NCI-H2029 (cell line): ENCODE data around the gene GRID1.

Source experiments
- DNase-seq: peaks from one replicate; lab custom pipeline; 2025; lab: John Stamatoyannopoulos, UW

Gene GRID1

DNA sequence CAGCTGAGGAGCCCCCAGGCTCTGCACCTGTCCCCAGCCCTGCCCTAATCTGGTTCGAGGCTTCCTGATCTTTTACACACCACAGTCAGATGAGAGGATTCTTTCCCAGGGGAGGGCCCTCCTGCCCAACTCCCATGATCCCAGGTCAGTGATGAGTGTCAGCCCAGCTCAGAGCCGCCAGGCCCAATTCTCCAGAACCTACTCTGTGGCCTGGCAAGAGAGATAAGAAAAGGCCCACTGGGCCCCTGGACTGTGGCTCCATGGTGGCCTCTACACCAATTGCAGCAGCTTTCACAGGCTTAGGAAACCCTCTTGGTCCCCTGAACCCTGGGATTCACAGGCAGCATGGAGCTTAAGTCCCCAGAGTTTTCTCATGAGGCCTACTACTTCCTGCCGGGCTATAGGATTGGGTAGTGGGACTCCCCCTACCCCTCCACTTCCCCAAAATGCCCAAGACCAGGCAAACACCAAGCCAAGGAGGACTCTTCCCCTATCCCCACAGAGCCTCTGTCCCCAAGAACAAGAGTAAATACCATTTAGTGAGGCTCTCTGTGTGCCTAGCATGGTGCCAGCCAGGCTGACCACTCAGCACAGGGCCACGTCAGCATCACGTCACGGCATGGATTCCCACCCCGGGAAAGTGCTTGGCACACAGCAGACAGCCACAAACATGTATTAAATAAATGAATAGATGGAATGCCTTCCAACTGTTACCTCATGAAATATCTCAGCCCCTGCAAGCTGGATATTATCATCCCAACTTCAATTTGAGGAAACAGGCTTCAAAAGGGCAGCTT, 100.0 kb downstream of the GRID1 start:
- DNase-seq = no peak

DNA sequence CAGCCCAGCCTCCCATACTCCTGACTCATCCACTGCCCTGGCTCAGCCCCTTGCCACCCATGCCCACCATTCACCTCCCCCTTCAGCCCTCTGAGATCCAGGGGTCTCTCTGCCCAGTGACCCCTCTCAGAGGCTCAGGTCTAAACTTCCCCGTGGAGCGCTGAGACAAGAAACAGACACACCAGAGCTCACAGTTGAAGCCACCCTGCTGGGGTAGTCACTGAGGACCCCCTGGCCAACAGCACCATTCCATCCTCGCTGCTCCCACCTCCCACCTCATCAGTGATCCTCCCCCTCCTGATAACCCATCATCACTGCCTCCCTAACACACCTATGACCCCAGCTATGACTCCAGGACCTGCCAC, 100.7 kb downstream of the GRID1 start:
- DNase-seq = no peak

GRCh38 chr10:86265236-86265894, 101.2 kb downstream of the GRID1 start:
- no peak for DNase-seq

DNA sequence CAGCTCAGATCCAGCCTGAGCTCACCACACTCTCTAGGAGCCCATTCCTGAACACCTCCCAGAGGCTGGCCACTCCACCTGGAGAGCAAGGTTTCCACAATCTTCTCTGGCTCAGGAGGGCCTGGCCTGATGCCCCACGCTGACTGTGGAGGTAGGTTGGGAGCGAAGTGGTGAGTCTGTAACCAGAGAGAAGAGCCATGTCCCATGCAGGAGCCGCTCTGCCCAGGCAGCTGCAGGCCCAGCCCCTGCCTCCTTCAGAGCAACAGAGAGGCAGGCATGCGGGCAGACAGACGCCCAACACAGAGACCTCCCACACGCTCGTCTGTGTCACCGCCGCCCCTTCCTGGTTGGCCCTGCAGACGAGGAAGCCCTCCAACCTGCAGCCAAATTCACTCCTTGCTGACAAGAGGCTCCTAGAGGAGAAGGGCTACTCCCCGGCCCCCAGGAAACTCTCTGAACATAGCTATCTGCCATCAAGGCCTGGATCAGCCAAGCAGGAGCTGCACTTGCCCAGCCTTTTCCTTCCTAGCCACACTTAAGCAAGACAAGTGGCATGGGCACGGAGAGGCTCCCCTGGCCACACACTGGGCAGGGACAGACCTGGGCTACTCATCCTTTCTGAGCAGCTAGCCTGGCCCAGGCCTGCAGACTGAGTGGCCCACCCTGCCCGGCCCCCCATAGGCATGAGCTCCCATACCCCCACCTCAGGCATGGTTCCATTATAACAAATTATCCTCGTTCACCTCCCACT, 101.9 kb downstream of the GRID1 start:
- no peak for DNase-seq

DNA sequence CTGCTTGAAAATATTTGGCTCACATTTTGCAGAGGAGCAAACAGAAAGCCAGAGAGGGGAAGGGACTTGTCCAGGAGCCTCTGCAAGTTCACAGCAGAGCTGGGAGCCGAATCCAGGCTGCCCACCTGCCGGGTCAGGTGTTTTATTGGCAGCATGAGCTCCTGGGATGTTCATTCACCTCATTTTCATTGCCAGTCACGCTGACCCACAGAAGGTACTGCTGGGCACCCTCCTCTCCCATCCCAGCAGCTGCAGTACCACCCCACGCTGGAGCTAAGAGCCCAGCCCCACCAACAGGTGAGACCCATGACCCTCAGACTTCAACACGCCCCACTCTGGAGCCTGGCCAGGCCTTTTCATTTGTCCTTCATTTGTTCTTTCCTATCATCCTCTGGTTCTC, 102.7 kb downstream of the GRID1 start:
- DNase-seq = no peak

- DNase-seq = no peak
These were observed 103.4 kb downstream of the GRID1 start for GRCh38 chr10:86263209-86263608.

GRCh38 chr10:86262688-86263181, 103.9 kb downstream of the GRID1 start:
- no peak for DNase-seq

DNA sequence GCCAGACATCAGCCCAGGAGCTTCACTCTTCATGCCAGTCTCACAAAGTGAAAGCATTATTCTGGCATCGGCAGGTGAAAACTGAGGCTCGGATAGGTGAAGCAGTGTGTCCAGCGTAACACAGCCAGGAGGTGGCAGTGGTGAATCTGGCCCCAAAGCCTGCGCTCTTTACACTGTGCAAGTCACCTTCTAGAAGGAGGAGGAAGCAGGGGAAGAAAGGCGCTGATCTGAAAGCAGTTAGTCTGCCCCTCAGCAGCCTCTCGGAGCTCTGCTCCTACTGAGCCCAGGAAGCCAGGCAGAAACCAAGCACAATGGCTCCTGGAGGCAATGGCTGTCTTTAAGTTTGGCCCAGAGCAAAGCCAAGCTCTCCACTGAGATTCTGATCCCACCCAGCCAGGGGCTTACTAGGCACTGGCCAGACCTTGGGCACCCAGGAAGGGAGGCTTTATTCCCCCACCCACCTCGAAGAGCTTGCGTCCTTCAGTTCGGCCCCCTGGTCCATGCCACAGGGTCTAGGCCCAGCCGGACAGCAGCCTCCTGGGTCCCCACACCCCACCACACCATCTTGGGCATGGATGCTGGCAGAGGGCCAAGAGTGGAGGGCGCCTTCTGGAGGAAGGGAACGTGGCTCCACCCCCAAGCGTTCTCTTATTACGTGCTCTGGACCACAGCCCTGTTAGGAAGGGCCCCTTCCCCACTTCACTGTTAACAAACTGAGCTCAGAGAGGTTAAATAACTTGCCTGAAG, 104.5 kb downstream of the GRID1 start:
- peak; percentile 31 for DNase-seq

DNA sequence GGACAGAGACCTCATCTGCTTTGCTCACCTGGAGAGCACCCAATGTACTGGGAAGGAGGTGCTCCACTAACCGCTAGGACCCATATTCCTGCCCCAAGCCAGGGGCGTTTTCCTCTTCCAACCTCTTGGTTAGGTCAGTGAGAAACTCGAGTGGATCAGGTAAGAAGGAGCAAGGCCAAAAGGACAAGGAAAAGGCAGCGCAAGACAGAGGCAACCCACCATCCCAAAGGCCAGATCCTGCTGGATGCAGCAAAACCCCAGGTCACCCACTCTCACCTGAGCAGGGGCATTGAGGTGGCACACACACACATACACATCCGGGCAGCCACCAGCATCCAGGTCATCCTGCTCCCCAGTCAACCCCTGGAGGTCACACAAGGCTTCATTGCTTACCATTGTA, 105.1 kb downstream of the GRID1 start:
- DNase-seq = no peak

GRCh38 chr10:86260564-86260963, 106.0 kb downstream of the GRID1 start:
- no peak for DNase-seq

DNA sequence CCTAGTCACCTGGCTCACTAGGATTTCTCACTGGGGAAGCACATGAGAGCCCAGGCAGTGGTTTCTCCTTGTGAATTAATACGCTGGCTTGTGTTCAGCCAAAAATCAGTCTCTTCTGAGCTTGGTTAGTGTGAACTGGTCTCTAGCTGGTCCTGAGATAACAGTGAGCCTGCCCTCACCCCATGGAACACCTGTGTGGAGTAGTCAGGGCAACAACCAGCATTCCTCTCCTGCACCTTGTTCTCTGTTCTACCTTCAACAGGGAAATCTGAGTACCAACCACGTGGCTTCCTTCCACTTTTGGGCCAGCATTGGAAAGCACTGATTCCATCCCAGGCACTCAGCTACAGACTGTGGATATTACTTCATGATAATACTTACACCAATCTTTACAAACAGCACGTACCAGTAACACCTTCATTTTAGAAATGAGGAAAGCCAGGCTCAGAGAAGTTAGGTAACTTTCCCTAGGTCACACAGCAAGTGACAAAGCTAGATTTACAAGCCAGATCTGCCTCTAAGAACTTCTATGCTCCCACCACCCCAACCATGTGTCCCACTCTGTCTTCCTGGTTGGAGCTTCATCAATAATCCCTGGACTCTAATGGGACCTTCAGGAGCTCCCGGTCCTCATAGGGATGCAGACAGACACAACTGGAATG, 106.6 kb downstream of the GRID1 start:
- DNase-seq = no peak

- DNase-seq = no peak
These were observed 107.7 kb downstream of the GRID1 start for GRCh38 chr10:86258941-86259340.

- no peak for DNase-seq
These were observed 108.1 kb downstream of the GRID1 start for GRCh38 chr10:86258499-86258898.

- DNase-seq = no peak
These were observed 108.9 kb downstream of the GRID1 start for GRCh38 chr10:86257683-86258082.

DNA sequence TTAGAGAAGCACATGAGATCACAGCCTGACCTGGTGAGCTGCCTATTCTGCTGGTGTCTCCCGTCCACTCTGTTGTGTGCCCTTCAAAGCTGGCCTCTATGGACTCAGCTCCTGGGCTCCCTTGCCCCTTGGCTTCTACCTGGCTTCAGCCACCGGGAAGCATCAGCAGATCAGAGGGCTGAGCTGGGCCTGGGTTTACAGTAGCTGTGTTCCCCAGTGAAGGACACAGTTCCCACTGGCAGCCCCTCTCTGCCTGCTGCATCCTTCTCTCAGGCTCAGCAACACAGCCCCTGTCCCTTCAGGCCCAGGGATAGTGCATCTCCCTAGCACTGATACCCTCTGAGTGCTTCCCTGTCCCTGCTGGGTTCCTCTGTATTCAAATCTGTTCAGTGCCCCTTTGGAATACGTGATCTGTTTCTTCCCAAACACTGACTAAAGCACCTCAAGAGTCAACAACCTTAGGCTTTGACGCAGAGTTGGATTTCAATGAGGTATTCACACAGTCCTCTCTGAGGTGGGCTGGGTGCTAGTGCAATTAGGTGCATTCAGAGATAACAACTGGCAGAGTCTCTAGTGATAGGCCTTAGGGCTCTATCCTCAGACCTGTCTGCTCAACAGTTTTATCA, 109.8 kb downstream of the GRID1 start:
- no peak for DNase-seq

DNA sequence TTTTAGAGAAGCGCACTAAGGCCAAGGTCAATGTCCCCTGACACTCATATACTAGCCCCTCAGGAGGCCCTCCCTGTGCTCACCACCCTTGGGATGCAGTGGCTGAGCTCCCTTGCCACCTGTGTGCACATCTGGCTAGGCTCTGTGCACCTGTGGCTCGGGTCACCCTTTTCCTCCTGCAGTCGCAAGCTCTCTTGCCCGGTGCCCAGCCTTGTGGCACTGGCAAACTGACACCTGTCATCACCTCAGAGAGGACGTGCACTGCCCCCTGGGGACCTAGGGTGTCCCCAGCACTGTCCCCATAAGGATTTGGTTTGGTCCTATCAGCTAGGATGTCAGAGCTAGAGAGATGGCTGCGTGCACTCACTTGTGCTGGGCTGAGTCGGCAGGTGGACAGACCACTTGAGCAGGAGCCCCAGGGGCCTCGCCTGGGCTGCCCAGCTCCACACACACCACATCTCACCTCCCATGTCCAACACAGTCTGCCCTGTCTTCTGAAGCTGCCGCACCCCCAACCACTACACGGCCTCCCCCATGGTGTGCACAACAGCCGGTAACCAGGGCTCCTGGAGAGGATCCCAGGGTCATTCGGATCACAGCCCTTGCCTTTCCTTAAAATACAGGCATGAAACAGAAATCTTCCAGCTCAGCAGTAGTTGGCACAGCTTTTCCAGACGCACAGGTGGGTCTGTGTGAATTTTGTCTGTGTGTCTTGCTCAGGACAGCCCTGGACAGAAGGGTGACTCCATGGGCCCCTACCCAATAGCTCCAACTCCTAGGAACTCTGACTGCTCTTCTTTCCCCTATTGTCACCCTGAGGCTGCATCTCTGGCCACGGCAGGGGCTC, 111.0 kb downstream of the GRID1 start:
- DNase-seq = no peak

- no peak for DNase-seq
These were observed 111.9 kb downstream of the GRID1 start for GRCh38 chr10:86254526-86255174.

- DNase-seq = no peak
These were observed 112.5 kb downstream of the GRID1 start for GRCh38 chr10:86254081-86254480.
